ENCODE results near the gene SSTR4. TPM values are rescaled to one million over a fixed set of nuclear protein-coding genes. Genes with fewer than 3 reads are reported as not detected.

The SSTR4 gene
- total and polyA plus RNA-seq, 8 donors, result 0.07 TPM; not detected in 7

DNA sequence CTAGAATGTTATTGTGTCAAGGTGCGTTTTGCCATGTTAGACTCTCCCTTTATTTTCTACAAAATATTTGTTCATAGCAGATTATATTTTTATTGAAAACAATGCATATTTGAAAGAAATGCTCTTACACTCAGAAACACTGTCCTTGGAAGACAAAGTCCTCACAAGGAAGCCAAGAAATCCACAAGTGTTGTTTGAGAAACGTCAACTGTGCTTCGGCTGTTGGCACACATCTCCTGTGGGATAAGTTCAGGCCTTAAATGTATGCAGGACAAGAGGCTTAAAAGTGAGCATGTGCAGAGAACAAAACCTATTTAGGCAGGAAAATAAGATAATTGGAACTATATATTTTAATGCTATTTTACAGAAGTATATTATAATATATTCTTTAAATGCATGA, 23.9 kb downstream of the SSTR4 start:
- H3K4me3 ChIP-seq, result no peak overlapping the region
- no peak overlapping the region for H3K27ac ChIP-seq
- DNase-seq, result no peak
- 61 to 75% methylated on average over 3 of the region's 3 CpGs for WGBS, 2 donors
- no peaks in the 10 kb centered on the region for H3K9me3 ChIP-seq
- TF ChIP-seq, protein P1, sequence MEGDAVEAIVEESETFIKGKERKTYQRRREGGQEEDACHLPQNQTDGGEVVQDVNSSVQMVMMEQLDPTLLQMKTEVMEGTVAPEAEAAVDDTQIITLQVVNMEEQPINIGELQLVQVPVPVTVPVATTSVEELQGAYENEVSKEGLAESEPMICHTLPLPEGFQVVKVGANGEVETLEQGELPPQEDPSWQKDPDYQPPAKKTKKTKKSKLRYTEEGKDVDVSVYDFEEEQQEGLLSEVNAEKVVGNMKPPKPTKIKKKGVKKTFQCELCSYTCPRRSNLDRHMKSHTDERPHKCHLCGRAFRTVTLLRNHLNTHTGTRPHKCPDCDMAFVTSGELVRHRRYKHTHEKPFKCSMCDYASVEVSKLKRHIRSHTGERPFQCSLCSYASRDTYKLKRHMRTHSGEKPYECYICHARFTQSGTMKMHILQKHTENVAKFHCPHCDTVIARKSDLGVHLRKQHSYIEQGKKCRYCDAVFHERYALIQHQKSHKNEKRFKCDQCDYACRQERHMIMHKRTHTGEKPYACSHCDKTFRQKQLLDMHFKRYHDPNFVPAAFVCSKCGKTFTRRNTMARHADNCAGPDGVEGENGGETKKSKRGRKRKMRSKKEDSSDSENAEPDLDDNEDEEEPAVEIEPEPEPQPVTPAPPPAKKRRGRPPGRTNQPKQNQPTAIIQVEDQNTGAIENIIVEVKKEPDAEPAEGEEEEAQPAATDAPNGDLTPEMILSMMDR (IDR thresholded peaks at IDR 0.05), result no peak
- no peak for ATAC-seq
- no peaks in the 10 kb centered on the region for H3K27me3 ChIP-seq
- FAIRE-seq, result no peak
- intact Hi-C loops (cut with DNase I), result no loop called here
- H3K4me1 ChIP-seq, result no peaks in the 10 kb centered on the region
- no peaks in the 10 kb centered on the region for H3K36me3 ChIP-seq

DNA sequence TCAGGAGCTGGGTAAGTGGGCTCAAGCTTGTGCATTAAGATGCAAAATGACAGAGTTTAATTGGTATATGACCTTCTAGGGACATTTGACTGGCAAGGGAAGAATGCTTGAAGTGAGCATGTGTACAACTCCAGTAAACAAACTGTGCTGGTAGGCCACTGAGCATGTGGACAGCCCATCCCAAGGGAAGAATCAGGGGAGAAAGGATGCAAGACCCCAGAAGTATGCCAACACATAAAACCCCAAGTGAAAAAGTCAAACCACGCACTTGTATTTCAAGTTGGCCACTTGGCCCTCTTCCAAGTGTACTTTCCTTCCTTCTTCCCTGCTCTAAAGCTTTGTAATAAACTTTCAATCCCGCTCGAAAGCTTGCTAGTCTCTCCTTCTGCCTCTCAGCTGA, 24.7 kb downstream of the SSTR4 start:
- Histone ChIP-seq H3K4me1 (no peaks in the 10 kb centered on the region), H3K4me3 (no peak overlapping the region), H3K27ac (no peak overlapping the region), H3K27me3 (no peaks in the 10 kb centered on the region), H3K9me3 (no peaks in the 10 kb centered on the region), H3K36me3 (no peaks in the 10 kb centered on the region)
- DNase-seq (no peak), ATAC-seq (no peak), FAIRE-seq (no peak)
- TF ChIP-seq, protein P1 (IDR thresholded peaks at IDR 0.05), result no peak
- WGBS, 2 donors, result 57 to 69% methylated on average over 3 of the region's 3 CpGs
- intact Hi-C loops (cut with DNase I), result no loop called here

DNA sequence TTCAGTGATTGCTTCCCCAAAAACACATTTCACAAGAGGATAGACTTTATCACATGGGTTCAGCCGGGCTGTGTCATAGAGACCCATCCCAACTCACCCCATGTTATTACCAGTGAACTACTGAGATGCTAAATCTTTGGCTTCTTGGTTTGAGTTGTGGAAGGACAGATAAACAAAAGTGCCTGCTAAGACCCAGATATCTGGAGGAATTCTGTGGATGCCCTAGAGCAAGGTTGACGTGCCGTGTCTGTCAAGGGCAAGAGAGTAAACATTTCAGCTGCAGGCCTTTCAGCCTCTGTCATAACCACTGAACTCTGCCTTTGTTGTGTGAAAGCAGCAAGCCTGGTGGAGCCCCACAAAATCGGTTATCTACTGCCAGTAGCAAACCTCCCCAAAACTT, 25.5 kb downstream of the SSTR4 start:
- no peaks in the 10 kb centered on the region for H3K27me3 ChIP-seq
- TF ChIP-seq, protein P1 (IDR thresholded peaks at IDR 0.05), result no peak
- no peaks in the 10 kb centered on the region for H3K4me1 ChIP-seq
- no peak overlapping the region for H3K27ac ChIP-seq
- no peak overlapping the region for H3K4me3 ChIP-seq
- intact Hi-C loops (cut with DNase I), result no loop called here
- FAIRE-seq (no peak), DNase-seq (no peak), ATAC-seq (no peak)
- no peaks in the 10 kb centered on the region for H3K36me3 ChIP-seq
- WGBS, 2 donors, result 71 to 75% methylated on average over 4 of the region's 4 CpGs
- H3K9me3 ChIP-seq, result no peaks in the 10 kb centered on the region

DNA sequence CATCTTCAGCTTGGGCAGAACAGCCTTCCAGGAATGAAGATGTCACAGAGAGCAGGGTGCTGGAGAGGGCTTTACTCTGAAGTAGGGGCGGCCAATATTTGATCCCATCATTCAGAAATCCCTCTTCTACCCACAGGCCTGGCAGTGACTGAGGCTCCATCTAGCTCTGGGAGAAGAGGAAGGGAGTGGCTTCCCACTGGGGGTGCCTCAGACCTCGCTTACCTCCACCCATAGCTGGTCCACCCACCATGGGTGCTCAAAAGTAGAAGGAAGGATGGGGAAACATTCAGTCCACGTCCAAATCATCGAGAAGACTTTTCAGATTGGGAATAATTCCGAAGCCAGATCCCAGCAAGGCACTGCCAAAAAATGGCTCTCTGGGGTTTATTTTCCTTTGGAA, 26.1 kb downstream of the SSTR4 start:
- H3K9me3 ChIP-seq, result no peaks in the 10 kb centered on the region
- no peaks in the 10 kb centered on the region for H3K27me3 ChIP-seq
- TF ChIP-seq, protein P1 (IDR thresholded peaks at IDR 0.05), result no peak
- WGBS, 2 donors, result 62 to 78% methylated on average over 5 of the region's 5 CpGs
- no peak overlapping the region for H3K4me3 ChIP-seq
- no peaks in the 10 kb centered on the region for H3K36me3 ChIP-seq
- H3K4me1 ChIP-seq, result no peaks in the 10 kb centered on the region
- FAIRE-seq (no peak), DNase-seq (no peak), ATAC-seq (no peak)
- no peak overlapping the region for H3K27ac ChIP-seq
- intact Hi-C loops (cut with DNase I), result no loop called here

DNA sequence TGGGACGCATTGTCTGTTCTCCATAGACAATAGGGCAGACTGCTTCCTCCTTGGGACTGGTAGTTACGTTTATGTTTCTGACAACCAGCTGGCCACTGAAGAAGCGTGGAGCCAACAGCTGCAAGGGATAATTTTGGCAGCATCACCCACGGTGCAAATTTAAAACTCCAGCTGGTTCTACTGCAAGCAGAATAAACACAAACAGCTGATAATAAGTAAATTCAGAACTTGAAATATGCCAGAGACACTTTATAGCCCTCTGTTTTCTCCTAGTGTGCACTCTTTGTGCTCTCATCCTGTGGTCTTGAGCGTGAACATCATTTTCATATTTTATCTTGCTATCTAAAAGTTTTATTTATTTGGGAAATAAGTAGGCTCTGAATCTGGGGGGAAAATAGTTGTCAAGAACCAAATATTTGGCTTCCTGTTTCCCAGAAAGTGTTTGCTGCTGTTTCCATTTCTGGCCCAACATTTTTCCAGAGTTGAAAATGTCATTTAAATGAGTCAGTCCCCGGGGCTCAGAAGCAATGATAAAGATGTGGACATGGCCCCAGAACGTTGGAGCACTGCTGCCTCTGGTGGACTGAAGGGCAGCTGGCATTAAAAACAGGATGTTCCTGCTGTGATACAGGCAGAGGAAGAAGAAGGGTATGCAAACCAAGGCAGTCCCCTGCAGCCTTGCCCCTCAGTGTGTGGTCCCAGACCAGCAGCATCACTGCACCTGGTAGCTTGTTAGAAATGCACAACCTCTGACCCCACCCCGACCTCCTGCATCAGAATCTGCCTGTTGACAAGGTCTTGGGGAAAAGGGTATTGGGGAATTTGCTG, 26.8 kb downstream of the SSTR4 start:
- TF ChIP-seq, protein P1 (IDR thresholded peaks at IDR 0.05), result peak in 1 of 4 donors; percentile 11
- Histone ChIP-seq H3K27ac (no peak overlapping the region), H3K27me3 (no peaks in the 10 kb centered on the region), H3K4me1 (no peaks in the 10 kb centered on the region), H3K9me3 (no peaks in the 10 kb centered on the region), H3K36me3 (no peaks in the 10 kb centered on the region), H3K4me3 (no peak overlapping the region)
- WGBS, 2 donors, result 33 to 34% methylated on average over 8 of the region's 8 CpGs
- FAIRE-seq (no peak), ATAC-seq (peak in 3 of 4 donors; percentile 60 to 76 (median 60)), DNase-seq (peak in 1 of 6 donors; percentile 20)
- intact Hi-C loops (cut with DNase I), result no loop called here
